ENCODE data around the gene SAT2. TPM values are rescaled to one million over a fixed set of nuclear protein-coding genes. Genes with fewer than 3 reads are reported as not detected.

The SAT2 gene
- polyA plus RNA-seq (ENCODE audit: insufficient read length in 12 of 12) = 10 to 100 TPM in 11 of 12 donors, not detected in 1; 44.5 to 83.2 (median 68.8) TPM
- long read RNA-seq, donor 1, transcript SAT2-201 (6 exons, 946 nt) = minor isoform, 14 of 103 reads
- long read RNA-seq, donor 1, transcript SAT2-208 (5 exons, 640 nt) = minor isoform, 11 of 103 reads
- long read RNA-seq, donor 1, transcript SAT2-214 (1 exons, 1,563 nt) = major isoform, 27 of 103 reads
- long read RNA-seq, donor 1, transcript SAT2-202 (6 exons, 974 nt) = minor isoform, 25 of 103 reads
- long read RNA-seq, donor 1, partial matches to known transcripts = 6 of 103 reads
- long read RNA-seq, donor 1, other reads (novel, unspliced or antisense) = 0 of 103 reads
- long read RNA-seq, donor 2, transcript SAT2-202 (6 exons, 974 nt) = major isoform, 11 of 32 reads
- long read RNA-seq, donor 2, transcript SAT2-214 (1 exons, 1,563 nt) = major isoform, 11 of 32 reads
- long read RNA-seq, donor 2, partial matches to known transcripts = 0 of 32 reads
- long read RNA-seq, donor 2, other reads (novel, unspliced or antisense) = 0 of 32 reads
- long read RNA-seq, donor 3, transcript SAT2-202 (6 exons, 974 nt) = major isoform, 5 of 18 reads
- long read RNA-seq, donor 3, transcript SAT2-213 (5 exons, 582 nt) = major isoform, 5 of 18 reads
- long read RNA-seq, donor 3, partial matches to known transcripts = 0 of 18 reads
- long read RNA-seq, donor 3, other reads (novel, unspliced or antisense) = 0 of 18 reads
- long read RNA-seq, donor 4, partial matches to known transcripts = 0 of 15 reads
- long read RNA-seq, donor 4, other reads (novel, unspliced or antisense) = 0 of 15 reads
- long read RNA-seq, donor 5, transcript SAT2-201 (6 exons, 946 nt) = minor isoform, 9 of 57 reads
- long read RNA-seq, donor 5, transcript SAT2-202 (6 exons, 974 nt) = major isoform, 16 of 57 reads
- long read RNA-seq, donor 5, transcript SAT2-213 (5 exons, 582 nt) = minor isoform, 15 of 57 reads
- long read RNA-seq, donor 5, transcript SAT2-214 (1 exons, 1,563 nt) = minor isoform, 8 of 57 reads
- long read RNA-seq, donor 5, partial matches to known transcripts = 0 of 57 reads
- long read RNA-seq, donor 5, other reads (novel, unspliced or antisense) = 0 of 57 reads
- long read RNA-seq, donor 6, transcript SAT2-202 (6 exons, 974 nt) = minor isoform, 5 of 24 reads
- long read RNA-seq, donor 6, transcript SAT2-214 (1 exons, 1,563 nt) = major isoform, 8 of 24 reads
- long read RNA-seq, donor 6, partial matches to known transcripts = 0 of 24 reads
- long read RNA-seq, donor 6, other reads (novel, unspliced or antisense) = 0 of 24 reads
- long read RNA-seq, donor 7, transcript SAT2-213 (5 exons, 582 nt) = major isoform, 9 of 29 reads
- long read RNA-seq, donor 7, transcript SAT2-202 (6 exons, 974 nt) = minor isoform, 8 of 29 reads
- long read RNA-seq, donor 7, transcript SAT2-214 (1 exons, 1,563 nt) = minor isoform, 5 of 29 reads
- long read RNA-seq, donor 7, partial matches to known transcripts = 0 of 29 reads
- long read RNA-seq, donor 7, other reads (novel, unspliced or antisense) = 0 of 29 reads
- long read RNA-seq, donor 8, transcript SAT2-214 (1 exons, 1,563 nt) = minor isoform, 7 of 41 reads
- long read RNA-seq, donor 8, transcript SAT2-201 (6 exons, 946 nt) = minor isoform, 6 of 41 reads
- long read RNA-seq, donor 8, transcript SAT2-213 (5 exons, 582 nt) = minor isoform, 9 of 41 reads
- long read RNA-seq, donor 8, transcript SAT2-202 (6 exons, 974 nt) = major isoform, 13 of 41 reads
- long read RNA-seq, donor 8, partial matches to known transcripts = 0 of 41 reads
- long read RNA-seq, donor 8, other reads (novel, unspliced or antisense) = 0 of 41 reads
- long read RNA-seq, donor 9, transcript SAT2-201 (6 exons, 946 nt) = minor isoform, 9 of 36 reads
- long read RNA-seq, donor 9, transcript SAT2-202 (6 exons, 974 nt) = major isoform, 14 of 36 reads
- long read RNA-seq, donor 9, partial matches to known transcripts = 0 of 36 reads
- long read RNA-seq, donor 9, other reads (novel, unspliced or antisense) = 0 of 36 reads
- long read RNA-seq, donor 10, transcript SAT2-201 (6 exons, 946 nt) = minor isoform, 10 of 33 reads
- long read RNA-seq, donor 10, transcript SAT2-202 (6 exons, 974 nt) = major isoform, 14 of 33 reads
- long read RNA-seq, donor 10, partial matches to known transcripts = 0 of 33 reads
- long read RNA-seq, donor 10, other reads (novel, unspliced or antisense) = 0 of 33 reads
- long read RNA-seq, donor 11, transcript SAT2-202 (6 exons, 974 nt) = minor isoform, 7 of 39 reads
- long read RNA-seq, donor 11, transcript SAT2-213 (5 exons, 582 nt) = major isoform, 19 of 39 reads
- long read RNA-seq, donor 11, partial matches to known transcripts = 0 of 39 reads
- long read RNA-seq, donor 11, other reads (novel, unspliced or antisense) = 0 of 39 reads

DNA sequence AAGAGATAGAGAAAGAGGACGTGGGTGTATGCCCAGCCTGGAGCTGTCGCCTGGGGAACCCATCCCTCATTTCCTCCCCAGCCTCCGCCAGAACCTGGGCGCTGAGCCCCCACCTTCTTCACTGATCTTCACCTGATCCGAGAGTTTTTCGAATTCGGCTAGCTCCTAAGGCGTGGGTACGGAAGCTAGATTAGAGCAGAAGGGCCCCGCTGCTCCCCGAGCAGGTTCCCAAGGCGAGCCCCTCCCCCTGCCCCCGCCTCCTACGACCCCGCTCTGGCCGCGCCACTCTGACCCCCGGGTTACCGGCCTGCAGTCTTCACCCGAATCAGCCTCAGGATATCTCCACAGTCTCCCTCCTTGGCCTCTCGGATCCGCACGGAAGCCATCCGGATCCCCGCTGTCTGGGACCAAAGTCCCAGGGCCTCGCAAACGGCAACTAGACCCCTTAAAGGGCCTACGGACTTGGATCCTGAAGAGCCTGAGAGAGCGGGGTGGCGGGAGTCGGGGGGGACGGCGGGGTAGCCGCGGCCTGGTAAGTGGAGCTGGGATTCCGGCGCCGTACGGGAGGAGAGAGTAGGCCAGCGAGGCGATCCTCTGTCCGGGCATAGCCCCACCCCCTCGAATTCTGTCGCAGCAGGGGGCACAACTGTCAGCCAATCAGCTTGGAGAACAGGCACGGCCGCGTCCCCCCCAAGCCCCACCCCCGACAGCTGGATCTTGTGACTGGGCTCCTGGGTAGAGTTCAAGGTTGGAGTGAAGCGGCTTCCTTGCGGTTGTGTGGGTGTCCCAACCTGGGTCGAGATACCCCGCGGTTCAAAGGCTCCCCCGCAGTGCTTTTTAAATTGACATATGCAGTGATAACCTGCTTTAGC lies at the start of gene SAT2:
Gene SAT2, minus strand, starts transcription at position 572 of the 872 bp plus-strand sequence. Its CDS starts 186 bp downstream, at position 386.
- DNase-seq = peak; percentile 95

DNA sequence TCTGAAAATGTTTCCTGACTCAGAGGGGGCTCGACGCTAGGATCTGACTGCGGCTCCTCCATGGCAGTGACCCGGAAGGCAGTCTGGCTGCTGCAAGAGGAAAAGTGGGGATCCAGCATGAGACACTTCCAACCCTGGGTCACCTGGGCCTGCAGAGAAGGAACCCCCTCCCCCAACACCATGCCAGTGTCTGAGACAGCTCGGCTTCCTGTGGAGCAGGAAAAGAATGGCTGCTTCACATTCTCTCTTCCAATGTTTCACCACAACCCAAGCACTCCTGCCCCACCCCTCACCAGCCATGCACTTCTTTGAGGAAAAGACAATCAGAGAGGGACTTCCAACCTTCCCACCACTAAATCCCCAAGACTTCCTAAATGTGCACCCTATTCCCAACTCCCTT lies 48.9 kb upstream of the SAT2 start:
- no peak for DNase-seq

DNA sequence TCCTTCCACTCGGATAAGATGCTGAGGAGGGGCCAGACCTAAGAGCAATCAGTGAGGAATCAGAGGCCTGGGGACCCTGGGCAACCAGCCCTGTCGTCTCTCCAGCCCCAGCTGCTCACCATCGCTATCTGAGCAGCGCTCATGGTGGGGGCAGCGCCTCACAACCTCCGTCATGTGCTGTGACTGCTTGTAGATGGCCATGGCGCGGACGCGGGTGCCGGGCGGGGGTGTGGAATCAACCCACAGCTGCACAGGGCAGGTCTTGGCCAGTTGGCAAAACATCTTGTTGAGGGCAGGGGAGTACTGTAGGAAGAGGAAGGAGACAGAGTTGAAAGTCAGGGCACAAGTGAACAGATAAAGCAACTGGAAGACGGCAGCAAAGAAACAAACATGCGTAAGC lies 47.3 kb upstream of the SAT2 start:
- DNase-seq = no peak

DNA sequence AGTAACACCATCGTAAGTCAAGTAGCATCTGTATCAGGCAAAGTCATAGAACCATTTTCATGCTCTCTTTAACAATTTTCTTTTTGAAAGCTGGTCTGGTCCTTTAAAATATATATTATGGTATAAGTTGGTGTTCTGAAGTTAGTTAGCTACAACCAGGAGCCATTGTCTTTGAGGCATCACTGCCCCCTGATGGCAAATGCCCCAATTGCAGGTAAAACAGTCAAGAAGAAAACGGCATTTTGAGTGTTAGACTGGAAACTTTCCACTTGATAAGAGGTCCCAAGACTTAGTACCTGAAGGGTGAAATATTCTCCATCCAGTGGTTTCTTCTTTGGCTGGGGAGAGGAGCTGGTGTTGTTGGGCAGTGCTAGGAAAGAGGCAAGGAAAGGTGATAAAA lies 45.6 kb upstream of the SAT2 start:
- DNase-seq = no peak

DNA sequence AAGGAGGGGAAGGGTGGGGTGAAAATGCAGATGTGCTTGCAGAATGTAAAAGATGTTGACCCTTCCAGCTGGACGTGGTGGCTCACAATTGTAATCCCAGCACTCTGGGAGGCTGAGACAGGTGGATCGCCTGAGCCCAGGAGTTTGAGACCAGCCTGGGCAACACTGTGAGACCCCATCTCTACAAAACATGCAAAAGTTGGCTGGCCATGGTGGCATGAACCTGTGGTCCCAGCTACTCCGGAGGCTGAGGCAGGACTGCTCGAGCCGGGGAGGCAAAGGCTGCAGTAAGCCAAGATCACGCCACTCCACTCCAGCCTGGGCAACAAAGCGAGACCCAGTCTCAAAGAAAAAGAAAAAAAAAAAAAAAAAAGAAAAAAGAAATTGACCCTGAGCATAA lies 40.9 kb upstream of the SAT2 start:
- DNase-seq = no peak

DNA sequence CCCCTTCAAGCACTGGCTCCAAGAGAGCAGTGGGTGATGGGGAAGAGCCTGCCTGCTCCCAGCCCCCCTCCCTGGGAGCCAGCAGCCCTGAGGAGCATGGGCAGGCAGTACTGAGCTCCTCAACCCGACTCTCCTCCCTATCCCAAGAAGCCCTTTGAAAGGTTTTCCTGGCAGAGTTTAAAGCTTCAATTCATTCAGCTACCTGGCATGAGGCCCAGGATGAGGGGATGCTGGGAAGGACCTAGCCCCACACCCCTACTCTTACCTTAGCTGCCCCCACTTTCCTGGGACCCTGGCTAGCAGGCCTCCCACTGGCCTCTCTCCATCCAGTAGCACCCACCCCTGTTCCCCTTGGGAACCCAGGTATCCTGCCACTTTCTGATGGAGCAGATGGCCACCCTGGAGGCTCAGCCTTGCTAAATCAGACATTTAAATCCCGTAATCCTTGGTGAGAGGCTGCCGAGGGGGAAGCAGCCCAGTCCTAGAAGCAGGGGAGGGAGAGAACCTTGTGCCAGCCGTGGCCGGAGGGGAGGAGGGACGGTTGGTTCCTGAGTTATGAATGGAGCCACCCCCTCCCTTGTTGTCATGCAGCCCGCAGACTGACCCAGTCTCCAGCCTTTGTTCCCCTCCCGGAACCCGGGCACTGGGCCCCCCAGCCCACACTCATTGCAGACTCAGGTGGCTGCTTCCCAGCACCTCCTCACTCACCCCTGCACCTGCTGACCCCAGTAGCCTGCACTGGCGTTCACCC lies 40.2 kb upstream of the SAT2 start:
- DNase-seq = no peak

DNA sequence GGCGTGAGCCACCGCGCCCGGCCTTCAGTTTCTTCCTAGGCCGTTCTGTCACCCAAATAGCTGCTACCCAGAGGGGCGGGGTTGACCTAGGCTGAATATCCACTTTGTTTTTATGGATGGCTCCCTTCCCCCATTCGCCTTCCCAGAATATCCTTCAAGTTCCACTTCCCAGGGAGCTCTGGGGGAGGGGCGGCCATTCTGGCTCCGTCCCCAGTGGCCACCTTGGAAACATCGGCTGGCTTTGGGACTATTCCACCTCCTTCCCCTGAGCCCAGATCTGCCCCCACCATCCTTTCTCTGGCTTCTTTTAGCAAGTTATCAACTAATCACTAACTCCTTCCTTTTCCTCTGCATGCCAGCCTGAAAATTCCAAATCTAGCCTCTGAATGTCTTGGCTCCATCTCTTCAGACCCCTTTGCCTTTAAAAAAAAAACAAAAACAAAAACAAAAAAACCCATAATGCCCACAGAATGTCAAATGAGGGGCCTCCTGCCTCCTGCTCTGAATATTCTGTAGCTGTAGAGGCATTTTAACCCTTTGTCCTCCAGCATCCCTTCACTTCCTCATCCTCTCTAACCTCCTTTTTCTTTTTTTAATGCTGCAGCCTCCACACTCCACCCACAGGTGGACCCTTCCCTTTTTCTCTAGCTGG lies 29.5 kb upstream of the SAT2 start:
- no peak for DNase-seq

DNA sequence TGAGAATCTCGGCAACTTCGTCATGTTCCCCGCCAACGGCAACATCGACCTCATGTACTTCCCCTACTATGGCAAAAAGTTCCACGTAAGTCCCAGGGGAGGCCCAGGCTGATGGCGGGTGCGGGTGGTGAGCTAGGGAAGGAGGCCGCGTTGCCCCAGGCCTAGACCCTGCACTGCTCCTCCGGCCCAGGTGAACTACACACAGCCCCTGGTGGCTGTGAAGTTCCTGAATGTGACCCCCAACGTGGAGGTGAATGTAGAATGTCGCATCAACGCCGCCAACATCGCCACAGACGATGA lies 27.9 kb upstream of the SAT2 start:
- DNase-seq = no peak

DNA sequence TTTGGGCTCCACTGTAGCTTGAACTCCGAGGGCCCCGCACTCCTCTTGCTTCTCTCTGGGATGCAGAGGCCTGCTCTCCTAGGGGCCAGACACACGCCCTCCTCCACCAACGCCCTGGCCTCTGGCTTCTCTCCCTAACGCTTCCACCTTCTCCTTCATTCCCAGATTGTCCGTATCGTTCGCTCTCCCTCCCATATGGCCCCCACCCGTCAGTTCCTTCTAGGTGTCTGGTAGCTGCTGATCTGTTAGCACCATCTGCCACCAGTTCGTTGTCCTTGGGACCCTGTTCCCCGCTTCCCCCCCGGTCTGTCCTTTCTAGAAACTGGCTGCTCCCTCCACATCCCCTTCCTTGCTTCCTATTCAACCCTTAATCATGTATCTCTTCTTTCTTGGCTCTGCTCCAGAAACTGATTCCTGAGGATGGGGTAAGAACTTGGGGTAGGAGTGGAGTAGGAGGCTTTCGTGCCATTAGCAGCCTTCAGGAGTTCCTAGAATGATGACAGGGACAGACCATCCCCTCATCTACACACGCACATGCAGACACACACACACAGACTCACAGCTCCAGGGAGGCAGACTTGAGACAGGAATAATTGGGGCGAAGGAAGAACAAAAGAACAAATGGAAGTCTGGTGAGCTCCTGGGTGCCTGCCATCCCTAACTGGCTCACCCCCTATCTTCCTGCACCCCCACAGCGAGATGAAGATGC lies 27.4 kb upstream of the SAT2 start:
- no peak for DNase-seq

DNA sequence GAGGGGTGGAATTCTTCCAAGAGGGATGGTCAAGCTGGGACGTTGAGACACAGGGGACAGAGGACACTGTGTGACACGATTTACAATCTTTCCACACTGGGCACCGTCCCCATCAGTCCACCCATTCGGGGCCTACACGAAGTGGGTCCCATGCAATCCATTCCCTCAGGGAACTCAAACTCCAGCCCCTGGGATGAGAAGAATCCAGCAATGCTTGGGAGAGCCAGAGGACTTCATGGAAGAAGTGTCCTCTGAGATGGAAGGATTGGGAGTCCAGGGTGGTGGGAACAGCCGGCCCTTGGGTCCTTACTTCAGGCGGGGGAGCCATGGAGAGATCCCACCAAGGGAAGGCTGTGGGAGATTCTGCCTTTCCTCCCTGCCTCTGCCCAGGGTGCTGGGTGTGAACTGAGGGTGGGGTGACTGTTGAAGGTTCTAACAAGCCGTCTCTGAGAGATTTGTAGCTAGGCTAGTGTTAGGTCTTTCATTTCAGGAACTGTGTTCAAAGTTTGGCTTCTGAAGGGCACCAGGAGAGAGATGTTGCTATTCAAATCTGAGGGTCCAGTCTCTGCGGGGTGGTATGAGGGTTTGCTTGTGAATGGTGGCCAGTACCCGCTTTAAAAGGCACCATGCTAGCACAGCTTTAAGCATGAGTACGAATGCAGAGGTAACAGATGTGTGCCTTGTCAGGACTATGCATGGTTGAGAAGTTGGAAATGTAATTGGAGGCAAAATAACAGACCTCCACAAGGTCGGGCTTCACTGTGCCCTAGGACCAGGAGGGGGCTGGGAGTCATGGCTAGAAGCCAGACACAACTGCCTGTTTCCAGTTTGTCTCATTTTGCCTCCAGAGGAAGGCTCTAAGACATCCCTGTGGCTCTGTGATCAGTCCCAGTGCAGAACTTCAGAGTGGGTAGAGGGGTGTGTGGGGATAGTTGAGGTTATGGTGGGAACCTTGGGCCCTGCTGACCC lies 25.1 kb upstream of the SAT2 start:
- DNase-seq = no peak

DNA sequence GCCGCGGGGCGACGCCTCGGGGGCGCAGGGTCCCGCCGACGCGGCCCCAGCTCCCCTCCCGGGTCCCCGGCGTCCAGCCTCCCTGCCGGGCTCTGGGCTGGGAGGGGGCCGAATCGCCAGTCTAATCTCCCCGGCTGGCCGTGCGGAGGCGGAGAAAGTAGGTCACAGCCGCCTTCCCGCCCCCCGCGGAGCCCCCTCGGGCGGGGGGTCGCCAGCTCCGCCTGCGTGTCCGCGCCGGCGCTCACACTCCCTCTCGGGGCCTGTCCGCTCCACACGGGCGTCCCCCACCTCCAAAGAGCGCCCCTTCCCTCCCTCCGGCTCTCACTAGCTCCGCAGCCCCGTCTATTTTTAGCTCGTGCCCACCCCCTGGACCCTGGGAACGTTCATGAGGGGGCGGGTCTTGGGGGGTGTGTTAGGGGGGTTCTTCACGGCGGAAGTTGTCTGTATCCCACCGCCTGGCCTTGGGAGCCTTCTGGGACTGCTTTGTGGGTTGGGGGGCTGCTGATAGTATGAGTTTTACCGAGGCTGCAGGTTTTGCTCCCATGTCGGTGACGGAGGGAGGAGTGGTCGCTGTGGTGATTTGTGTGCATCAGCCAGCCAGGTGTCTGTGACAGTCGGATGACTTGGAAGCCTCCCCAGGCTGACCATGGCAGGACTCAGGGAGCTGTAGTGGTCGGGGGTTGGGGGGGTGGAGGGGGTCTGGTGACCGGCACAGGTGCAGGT lies 24.2 kb upstream of the SAT2 start:
- peak; percentile 57 for DNase-seq

DNA sequence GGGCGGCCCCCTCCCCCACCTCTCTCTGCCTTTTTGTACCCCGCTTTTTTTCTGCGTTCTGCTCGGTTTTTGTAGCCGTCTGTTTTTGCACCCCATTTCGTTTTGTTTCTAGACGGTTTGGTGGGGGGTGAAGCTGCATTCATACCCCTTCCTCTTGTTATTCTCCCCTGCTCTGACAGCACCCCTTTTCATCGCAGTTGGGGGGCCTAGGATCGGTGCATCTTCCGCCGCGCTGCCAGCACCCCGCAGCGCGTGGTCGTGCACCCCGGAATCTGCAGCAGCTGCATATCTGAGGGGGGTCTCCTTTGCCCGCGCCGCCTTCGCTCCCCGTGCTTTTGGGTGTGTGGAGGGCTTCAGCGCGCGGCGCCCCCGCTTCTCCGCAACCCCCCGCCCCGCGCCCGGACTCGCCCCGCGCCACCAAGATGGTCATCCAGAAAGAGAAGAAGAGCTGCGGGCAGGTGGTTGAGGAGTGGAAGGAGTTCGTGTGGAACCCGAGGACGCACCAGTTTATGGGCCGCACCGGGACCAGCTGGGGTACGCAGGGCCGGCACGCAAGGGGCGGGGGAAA lies 23.6 kb upstream of the SAT2 start:
- DNase-seq = no peak

DNA sequence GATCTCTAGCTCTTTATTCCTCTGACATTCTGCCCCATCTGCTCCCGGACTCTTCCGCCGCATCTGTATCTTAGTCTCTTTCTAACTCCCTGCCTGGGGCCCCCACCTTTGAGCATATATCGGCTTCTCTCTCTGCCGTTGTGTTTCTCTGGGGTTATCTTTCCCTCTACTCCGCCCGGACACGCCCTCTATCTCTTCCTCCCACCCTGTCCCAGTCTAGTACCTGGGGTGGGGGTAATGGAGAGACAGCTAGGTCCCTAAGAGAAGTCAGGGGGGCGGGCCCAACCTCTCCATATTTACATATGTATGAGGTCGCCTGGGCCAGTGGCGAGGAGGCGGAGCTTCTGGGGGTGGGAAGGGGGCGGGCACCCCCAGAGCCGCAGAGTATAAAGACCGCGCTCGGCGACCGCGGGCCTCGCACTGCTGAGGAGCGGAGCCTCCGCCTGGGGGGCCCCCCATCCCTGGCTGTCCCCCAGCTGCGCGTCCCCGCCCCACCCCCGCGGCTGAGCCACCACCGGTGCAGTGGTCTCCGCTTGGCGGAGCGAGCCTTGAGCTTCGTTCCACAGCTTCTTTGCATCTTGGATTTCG lies 23.0 kb upstream of the SAT2 start, which contains the start of gene ATP1B2:
Gene ATP1B2, plus strand, starts transcription at position 418 of the 588 bp plus-strand sequence. CDS start 593 bp downstream, outside the sequence.
- DNase-seq = peak; percentile 76

DNA sequence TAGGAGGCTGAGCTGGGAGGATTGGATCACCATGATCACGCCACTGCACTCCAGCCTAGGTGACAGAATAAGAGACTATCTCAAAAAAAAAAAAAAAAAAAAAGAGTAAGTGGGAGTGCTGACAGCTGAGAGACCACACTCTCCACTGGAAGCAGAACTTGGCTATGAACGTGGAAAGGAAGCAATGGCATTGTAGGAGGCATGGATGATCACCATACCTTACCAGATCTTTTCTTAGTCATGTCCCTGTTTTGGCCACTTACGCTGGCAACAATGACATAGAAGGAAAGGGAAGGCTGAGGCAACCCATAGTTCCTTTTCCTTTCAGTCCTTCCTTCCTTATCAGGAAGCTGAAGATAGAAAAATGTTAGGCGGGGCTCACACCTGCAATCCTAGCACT lies 19.4 kb upstream of the SAT2 start:
- no peak for DNase-seq

Measured in muscle of arm (tissue), 14 donors.